DMS114 treated with DMSO at 0.1 percent for 48 hours (cell line): ENCODE results near the gene RAD51B.

Experiments
- DNase-seq: peaks from one replicate; lab custom pipeline; 2025; ENCODE audit not compliant: unreplicated experiment; lab: John Stamatoyannopoulos, UW

The RAD51B gene

DNA sequence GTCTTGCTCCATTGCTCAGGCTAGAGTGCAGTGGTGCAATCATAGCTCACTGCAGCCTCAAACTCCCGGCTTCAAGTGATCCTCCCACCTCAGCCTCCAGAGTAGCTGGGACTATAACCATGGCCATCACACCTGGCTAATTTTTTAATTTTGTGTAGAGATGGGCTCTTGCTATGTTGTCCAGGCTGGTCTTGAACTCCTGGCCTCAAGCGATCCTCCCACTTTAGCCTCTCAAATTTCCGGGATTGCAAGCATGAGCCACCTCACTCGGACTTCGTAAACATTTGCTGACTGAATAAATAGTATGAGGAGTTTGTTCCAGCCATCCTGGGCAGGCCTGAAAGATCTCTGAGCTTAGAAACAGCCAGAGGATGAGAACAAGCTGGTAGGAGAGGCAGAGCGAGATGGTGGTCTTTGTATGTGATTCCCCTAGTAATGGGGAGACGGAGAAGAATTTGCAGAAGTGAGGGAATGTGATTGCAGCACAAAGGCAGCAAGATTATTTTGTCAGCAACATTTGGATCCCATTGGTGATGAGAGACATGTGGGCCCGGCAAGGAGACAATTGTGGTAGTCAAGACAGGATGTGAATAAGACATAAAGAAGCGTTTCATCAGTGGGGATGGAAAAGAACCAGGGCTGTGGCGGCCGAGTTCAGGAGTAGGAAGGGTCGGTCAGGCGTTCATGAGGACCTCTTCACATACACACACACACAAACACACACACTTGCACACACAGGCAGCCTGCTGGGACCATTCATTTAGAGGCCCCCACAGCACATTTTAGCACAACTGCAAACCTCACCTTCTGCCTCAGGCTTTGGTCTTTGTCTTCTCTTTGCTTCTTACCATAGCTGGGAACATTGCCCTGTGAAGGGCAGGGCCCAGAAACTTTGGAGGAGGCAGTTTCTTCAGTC is 817.8 kb downstream of the RAD51B start:
- no peak for DNase-seq

DNA sequence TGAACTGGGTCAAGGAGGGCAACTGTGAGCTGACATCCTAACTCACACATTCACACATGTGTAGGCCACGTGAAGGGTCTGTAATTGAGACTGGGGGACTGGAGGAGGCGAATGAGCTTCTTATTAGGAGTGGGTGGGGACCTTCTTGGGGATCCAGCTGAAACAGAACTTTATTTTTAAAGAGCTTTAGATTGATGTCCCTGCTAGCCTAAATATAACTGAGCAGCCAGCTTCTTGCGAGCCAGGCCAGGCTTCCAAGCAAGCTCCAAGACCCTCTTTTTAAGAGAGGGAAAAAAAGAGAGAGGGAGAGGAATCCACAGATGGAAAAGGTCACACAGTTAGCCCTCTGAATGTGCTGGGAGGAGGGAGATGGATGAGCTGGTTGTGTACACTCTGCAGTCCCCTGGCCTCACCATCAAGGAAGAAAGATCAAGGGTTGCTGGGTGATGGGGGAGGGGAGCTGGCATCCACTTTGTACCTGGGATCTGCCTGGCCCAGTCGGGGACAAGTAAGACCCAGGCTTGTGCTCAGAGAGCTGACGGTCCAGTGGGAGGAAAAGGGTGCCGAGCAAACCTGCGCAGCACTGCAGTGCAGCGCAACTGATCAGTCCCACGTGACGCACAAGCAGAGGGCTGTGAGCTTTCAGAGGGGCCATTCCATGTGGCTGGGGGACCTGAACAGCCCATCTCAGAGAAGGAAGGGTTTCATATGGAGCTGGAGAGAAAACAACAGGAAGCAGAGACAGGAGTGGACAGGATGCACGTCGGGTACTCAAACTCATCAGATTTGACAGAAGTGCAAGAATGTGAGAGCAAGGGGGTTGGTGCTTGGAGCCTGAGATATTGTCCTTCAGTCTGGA is 818.8 kb downstream of the RAD51B start:
- no peak for DNase-seq

GRCh38 chr14:68639000-68639757 is 819.6 kb downstream of the RAD51B start:
- DNase-seq: no peak

DNA sequence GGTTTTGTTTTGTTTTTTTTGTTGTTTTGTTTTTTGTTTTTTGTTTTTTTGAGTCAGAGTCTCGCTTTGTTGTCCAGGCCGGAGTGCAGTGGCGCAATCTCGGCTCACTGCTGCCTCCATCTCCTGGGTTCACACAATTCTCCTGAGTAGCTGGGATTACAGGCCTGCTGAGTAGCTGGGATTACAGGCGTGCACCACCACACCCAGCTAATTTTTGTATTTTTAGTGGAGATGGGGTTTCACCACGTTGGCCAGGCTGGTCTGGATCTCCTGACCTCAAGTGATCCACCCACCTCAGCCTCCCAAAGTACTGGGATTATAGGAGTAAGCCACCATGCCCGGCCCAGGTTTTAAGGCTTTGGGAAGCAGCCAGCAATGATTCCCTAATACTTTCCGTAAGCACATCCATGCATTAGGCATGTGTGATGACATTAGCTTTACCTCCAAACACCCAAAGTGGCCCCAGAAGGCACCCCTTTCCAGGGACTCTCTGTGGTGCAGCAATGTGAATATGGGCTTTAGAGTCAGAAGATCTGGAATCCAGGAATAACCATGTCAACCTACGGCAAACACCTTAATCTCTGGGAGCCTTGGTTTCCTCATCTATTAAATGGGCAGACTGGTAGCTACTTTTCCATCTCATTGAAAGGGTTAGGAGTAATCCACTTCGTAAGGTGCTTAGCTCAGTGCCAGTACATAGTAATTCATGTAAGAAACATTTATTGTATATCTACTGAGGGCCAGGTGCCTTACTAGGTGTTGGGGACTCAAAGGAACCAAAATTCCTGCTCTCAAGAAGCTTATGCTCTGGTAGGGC is 820.4 kb downstream of the RAD51B start:
- no peak for DNase-seq

GRCh38 chr14:68643673-68644072 is 824.1 kb downstream of the RAD51B start:
- no peak for DNase-seq

- no peak for DNase-seq
Measured at GRCh38 chr14:68644101-68644500, 824.5 kb downstream of the RAD51B start.

DNA sequence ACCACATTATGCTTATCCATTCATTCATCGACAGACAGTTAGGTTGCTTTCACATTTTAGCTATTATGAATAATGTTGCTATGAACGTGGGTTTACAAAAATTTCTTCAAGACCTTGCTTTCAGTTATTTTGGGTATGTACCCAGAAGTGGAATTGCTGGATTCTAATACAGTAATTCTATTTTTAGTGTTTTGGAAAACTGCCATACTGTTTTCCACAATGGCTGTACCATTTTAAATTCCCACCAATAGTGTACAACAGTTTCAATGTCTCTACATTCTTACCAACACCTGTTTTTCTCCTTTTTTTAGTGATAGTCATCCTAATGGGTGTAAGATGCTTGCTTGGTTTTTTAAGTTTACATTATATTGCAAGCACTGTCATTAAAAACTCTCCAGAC is 825.8 kb downstream of the RAD51B start:
- no peak for DNase-seq

GRCh38 chr14:68649476-68650189 is 830.1 kb downstream of the RAD51B start:
- DNase-seq: no peak

DNA sequence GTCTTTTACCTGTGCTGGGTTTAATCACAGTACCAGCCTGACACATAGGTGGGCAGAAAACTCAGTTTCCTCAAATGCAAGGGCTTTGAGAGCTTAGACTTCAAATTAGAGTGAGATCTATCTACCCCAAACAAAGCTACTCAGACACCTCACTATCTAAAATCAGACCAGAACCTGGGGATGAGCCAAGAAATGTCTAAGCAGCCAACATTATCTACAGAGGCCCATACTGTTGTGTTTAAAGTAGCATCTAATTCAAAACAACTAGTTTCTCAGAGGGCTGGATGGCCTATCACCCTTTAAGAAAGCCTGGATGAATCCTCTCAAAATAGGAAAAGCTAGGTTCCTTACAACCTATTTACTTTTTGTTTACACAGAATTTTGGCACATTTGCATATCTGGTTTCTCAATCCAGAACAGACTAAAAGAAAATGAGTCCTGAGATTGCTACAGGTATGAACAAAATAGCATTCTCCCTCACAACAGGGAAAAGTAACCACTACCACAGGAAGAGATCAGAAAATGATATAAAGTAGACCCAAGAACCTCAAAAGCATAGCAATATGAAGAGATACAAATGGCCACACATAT is 830.9 kb downstream of the RAD51B start:
- DNase-seq: no peak

DNA sequence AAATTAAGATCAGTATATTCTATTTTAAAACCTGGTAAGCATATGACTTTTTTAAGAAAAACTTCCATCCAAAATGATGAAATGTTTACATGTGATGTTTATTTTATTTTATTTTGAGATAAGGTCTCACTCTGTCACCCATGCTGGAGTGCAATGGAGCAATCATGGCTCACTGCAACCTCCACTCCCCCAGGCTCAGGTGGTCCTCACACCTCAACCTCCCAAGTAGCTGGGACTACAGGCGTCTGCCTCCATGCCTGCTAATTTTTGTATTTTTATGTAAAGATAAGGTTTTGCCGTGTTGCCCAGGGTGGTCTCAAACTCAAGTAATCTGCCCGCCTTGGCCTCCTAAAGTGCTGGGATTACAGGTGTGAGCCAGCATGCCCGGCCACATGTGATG is 831.5 kb downstream of the RAD51B start:
- no peak for DNase-seq

GRCh38 chr14:68651652-68652432 is 832.3 kb downstream of the RAD51B start:
- DNase-seq: no peak

DNA sequence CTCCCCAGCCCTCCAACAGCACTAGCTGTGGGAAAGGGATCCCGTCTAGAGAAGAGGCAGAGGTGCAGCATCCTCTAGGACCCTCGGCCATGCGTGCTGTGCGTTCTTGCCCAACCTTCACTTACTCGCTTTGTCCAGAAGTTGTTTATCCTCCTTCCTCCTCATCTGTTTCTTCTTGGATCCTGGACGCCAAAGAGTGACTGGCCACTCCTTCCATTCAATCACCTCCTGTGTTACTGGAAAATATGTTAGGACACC is 832.8 kb downstream of the RAD51B start:
- no peak for DNase-seq

DNA sequence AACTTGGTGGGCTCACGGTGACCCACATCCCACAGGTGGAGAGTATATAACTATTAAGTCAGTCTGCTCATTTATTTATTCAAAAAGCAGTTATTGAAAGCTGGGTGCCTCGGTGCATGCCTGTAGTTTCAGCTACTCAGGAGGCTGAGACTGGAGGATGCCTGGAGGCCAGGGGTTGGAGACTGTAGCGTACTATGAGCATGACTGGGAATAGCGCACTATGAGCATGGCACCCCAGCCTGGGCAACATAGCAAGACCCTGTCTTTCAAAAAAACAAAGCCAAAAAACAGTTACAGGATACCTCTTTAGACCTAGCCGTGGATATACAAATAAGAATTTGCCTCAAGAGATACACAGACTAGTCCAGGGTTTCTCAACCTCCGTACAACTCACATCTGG is 833.5 kb downstream of the RAD51B start:
- DNase-seq: no peak

DNA sequence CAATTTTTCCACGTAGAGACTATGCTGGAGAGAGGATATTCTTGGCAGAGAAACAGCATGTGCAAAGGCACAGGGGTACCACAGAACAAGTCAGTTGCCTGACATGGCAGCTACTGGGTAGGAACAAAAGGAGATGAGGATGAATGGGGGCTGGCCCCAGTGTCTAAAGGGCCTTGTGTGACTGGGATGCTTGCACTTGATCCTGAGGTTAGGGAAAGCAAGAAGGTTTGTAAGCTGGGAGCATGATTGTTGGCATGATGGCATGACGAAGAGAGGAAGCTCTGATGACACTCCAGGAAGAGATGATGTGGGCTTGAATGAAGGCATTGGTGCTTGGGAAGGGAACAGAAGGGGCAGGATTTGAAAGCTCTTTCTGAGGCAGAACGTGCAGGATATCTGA is 834.2 kb downstream of the RAD51B start:
- no peak for DNase-seq

GRCh38 chr14:68654471-68654941 is 834.9 kb downstream of the RAD51B start:
- DNase-seq: no peak

DNA sequence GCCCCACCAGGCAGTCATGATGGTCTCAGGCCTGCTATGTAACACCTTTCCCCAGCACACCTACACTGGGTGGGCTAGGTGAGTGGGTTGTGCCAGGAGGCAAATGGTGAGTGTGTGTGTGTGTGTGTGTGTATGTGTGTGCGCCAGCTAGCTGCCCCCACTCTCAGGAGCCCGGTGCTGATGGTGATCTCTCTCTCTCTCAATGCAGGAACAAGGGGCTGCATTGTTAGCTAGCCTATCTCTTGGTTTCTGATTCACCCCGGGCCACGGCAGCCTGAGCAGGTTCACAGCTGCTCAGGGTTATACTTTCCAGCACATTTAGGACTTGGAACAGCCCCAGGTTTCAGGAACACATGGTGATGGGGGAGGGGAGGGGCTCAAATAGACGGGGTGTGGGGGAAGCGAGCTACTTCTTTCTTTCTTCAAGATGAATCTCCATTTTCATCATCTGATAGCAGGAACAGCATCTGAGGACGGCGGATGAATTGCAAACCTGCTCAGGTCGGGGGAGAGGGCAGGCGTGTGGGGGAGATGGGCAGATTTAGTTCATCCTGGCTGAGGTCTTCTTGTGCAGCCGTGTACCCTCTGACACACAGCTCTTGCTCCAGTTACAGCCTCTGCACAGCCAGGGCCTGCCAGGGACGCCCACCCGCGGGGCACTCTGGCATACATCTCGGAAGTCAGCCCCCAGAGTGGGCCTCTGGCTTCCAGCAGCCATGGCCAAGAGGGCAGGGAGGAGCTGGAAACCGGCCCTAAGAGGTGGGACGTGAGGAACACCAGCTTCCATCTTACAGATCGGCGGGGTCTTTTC is 835.6 kb downstream of the RAD51B start:
- DNase-seq: no peak

DNA sequence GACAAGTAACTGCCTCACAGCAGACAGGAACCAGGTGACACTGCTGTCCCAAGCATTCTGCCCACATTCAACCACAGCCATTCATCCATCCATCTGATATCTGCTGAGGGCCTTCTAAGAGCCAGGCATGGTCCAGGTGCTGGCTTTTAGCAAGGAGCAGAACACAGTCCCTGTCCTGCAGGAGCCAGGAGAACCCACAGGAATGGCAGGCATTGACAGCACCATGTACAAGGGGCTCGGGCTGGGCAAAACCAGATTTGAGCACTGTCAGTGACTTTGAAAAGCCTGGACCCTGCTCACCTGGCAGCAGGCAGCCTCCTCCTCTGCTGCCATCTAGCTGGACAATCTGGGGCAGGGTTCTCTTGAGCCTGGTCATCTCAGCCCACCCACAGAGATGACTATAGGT is 836.3 kb downstream of the RAD51B start:
- DNase-seq: no peak

DNA sequence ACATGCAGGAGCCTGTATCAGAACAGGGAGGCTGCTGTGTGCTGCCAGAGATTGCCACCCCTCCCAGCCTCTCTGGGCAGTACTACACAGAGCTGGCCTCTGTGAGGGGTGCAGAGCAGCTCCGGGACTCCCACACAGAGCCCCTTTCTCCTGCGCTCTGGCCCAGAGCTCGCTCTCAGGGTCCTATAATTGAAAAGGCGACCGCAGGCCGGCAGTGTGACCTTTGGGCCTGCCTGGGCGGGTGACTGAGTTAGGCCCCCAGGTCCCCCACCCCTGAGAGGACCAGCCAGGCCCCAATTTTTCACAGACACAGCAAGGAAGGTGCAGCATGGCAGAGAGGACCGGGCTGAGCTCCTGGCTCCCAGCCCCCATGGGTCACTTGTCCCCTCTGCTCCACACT is 836.9 kb downstream of the RAD51B start:
- DNase-seq: no peak
